ENCODE measurements around the gene PFN1.

GRCh38 chr17:4946312-4946976, 1.9 kb downstream of the PFN1 start:
- TF ChIP-seq CTCF (conservative IDR thresholded peaks at IDR 0.05) = no peak
- TF ChIP-seq EZH2 (IDR thresholded peaks at IDR 0.05; ENCODE audit: low read depth) = no peak

All from PC-9 (cell line).